Renal pelvis (tissue), 4 donors: ENCODE measurements around the gene CLINT1. TPM values are rescaled to one million over a fixed set of nuclear protein-coding genes. Genes with fewer than 3 reads are reported as not detected.

Source experiments
- DNase-seq: peaks from one replicate; pipeline ENCODE4 v3.0.0-alpha.2; 2013
- polyA plus RNA-seq, 3 donors: library from polyadenylated mRNA; unstranded; fragments of 120-200 nt; gene quantifications; one replicate each; pipeline ENCODE4 v1.2.1, GENCODE V29; 2013; ENCODE audit not compliant: insufficient read length in 3 of 3

CLINT1 gene
- polyA plus RNA-seq, 3 donors: 115 to 145 (median 139) TPM

GRCh38 chr5:157828105-157828943 is 30.6 kb downstream of the CLINT1 start:
- DNase-seq: no peak

- peak; percentile 45 for DNase-seq
Observed at GRCh38 chr5:157827423-157827822, 31.5 kb downstream of the CLINT1 start.

GRCh38 chr5:157823655-157824054 is 35.3 kb downstream of the CLINT1 start:
- DNase-seq: no peak

- no peak for DNase-seq
Observed at GRCh38 chr5:157821822-157822622, 36.9 kb downstream of the CLINT1 start.

- no peak for DNase-seq
Observed at GRCh38 chr5:157821405-157821804, 37.5 kb downstream of the CLINT1 start.

- DNase-seq: peak; percentile 61
Observed at GRCh38 chr5:157820593-157821252, 38.2 kb downstream of the CLINT1 start.

GRCh38 chr5:157819502-157820115 is 39.3 kb downstream of the CLINT1 start:
- peak; percentile 34 for DNase-seq

- no peak for DNase-seq
Observed at GRCh38 chr5:157818368-157818767, 40.6 kb downstream of the CLINT1 start.

- no peak for DNase-seq
Observed at GRCh38 chr5:157817928-157818327, 41.0 kb downstream of the CLINT1 start.

- DNase-seq: no peak
Observed at GRCh38 chr5:157817387-157817702, 41.6 kb downstream of the CLINT1 start.

- DNase-seq: no peak
Observed at GRCh38 chr5:157816682-157817386, 42.1 kb downstream of the CLINT1 start.

GRCh38 chr5:157812086-157812485 is 46.9 kb downstream of the CLINT1 start:
- DNase-seq: no peak

- no peak for DNase-seq
Observed at GRCh38 chr5:157808043-157808442, 50.9 kb downstream of the CLINT1 start.

- DNase-seq: no peak
Observed at GRCh38 chr5:157802736-157803135, 56.2 kb downstream of the CLINT1 start.

GRCh38 chr5:157800137-157800536 is 58.8 kb downstream of the CLINT1 start:
- no peak for DNase-seq

GRCh38 chr5:157799578-157799977 is 59.4 kb downstream of the CLINT1 start:
- no peak for DNase-seq

- DNase-seq: no peak
Observed at GRCh38 chr5:157793301-157793700, 65.6 kb downstream of the CLINT1 start.

GRCh38 chr5:157785801-157786200 is 73.1 kb downstream of the CLINT1 start:
- no peak for DNase-seq

GRCh38 chr5:157779221-157779620 is 79.7 kb downstream of the CLINT1 start:
- DNase-seq: no peak

GRCh38 chr5:157778121-157778805 is 80.7 kb downstream of the CLINT1 start:
- peak; percentile 74 for DNase-seq

- DNase-seq: no peak
Observed at GRCh38 chr5:157772127-157772526, 86.8 kb downstream of the CLINT1 start.
